Lung (tissue), 12 donors: ENCODE data around the gene ABHD17B. TPM values are rescaled to one million over a fixed set of nuclear protein-coding genes. Genes with fewer than 3 reads are reported as not detected.

Experiments
- ATAC-seq: fragments of 200-7000 bp; cut with Tn5 transposase; one replicate; pipeline ENCODE4 v1.9.1; 2020; ENCODE audit warnings: moderate number of reproducible peaks; ENCODE audit not compliant: insufficient read depth, low FRiP score
- DNase-seq, 3 donors: peaks; one replicate each; pipeline ENCODE4 v3.0.0-alpha.2; 2013 to 2017
- H3K27ac ChIP-seq, 2 donors: one replicate each; pipeline ENCODE4 v1.5.1; 2013; ENCODE audit warnings: mild to moderate bottlenecking in 2 of 2, moderate library complexity in 2 of 2, control low read depth in 1 of 2, inconsistent platforms in 1 of 2, low read depth in 1 of 2, low read length in 1 of 2
- H3K27me3 ChIP-seq, 3 donors: one replicate each; pipeline ENCODE4 v1.5.1; 2013; ENCODE audit warnings: low read length in 2 of 3; ENCODE audit not compliant: control insufficient read depth in 3 of 3, insufficient read depth in 3 of 3
- H3K36me3 ChIP-seq, 4 donors: one replicate each; pipeline ENCODE4 v1.5.1; 2013; ENCODE audit warnings: low read length in 4 of 4, mild to moderate bottlenecking in 1 of 4, moderate library complexity in 1 of 4; ENCODE audit not compliant: control insufficient read depth in 4 of 4, insufficient read depth in 4 of 4
- H3K4me1 ChIP-seq, 5 donors: one replicate each; pipeline ENCODE4 v1.5.1; 2013; ENCODE audit warnings: low read length in 5 of 5, mild to moderate bottlenecking in 2 of 5, moderate library complexity in 1 of 5; ENCODE audit not compliant: control insufficient read depth in 5 of 5, insufficient read depth in 5 of 5
- H3K4me3 ChIP-seq: one replicate; pipeline ENCODE4 v1.5.1; 2013; ENCODE audit warnings: mild to moderate bottlenecking, control low read depth, moderate library complexity
- H3K9ac ChIP-seq, 2 donors: one replicate each; pipeline ENCODE4 v1.5.1; 2013; ENCODE audit warnings: low read length in 2 of 2, control low read depth in 1 of 2; ENCODE audit not compliant: insufficient read depth in 1 of 2
- H3K9me3 ChIP-seq, 4 donors: one replicate each; pipeline ENCODE4 v1.5.1; 2013; ENCODE audit warnings: low read length in 3 of 4, mild to moderate bottlenecking in 1 of 4, moderate library complexity in 1 of 4; ENCODE audit not compliant: control insufficient read depth in 4 of 4, insufficient read depth in 3 of 4
- WGBS, 2 donors: extraction: QIAGEN DNeasy Blood & Tissue Kit; methylation state at CpG; one replicate each; pipeline ENCODE4 v1.1.7; 2013; 5-methylcytosine and 5-hydroxymethylcytosine counted together
- polyA plus RNA-seq, 2 donors: library from polyadenylated mRNA; stranded (reverse); fragments of 200-250 nt; gene quantifications; one replicate each; pipeline ENCODE4 v1.2.1, GENCODE V29; 2013
- total RNA-seq, 2 donors: library from RNA; depleted of rRNA in 1 of 2; stranded (reverse); fragments of >200 nt in 1 of 2; gene quantifications; one replicate each; pipeline ENCODE4 v1.2.1, GENCODE V29; 2014 to 2021
- TF ChIP-seq, protein P1 (sequence below): IDR thresholded peaks from 2 replicates; pipeline ENCODE4 v1.5.1; 2012; ENCODE audit warnings: mild to moderate bottlenecking; ENCODE audit errors: control extremely low read depth, extremely low read depth
- donor health status: control.
- donor health status: control.
- donor health status: Bipolar disorder and iron deficiency.
- donor health status: healthy.
- donor health status: DM: yes; HTN: yes; CAD: no.

ABHD17B gene
- total and polyA plus RNA-seq, 4 donors = 3.2 to 37.7 (median 13.8) TPM

DNA sequence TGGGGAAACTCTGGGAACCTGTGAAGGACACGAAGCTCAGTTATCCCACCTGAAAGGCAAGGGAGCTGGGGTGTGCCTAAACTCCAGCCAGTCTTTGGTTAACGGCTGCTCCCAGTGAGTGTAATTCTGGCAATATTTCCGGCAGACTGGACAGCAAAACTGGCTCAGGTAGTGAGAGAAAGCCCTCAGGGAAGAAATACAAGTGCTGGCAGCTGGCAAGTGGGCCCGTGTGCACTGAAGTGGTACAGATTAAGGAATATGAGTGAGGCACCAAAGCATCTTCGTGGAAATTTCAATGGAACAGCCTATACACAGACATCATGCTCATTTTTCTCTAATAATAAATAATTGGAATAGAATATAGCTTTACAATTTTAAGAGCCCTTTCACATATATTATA, 56.2 kb downstream of the ABHD17B start:
- WGBS, 2 donors = 74 to 85% methylated on average over 5 of the region's 5 CpGs
- no peak overlapping the region for H3K9ac ChIP-seq
- H3K27me3 ChIP-seq = no peaks in the 10 kb centered on the region
- DNase-seq (no peak), ATAC-seq (no peak)
- no peak overlapping the region for H3K27ac ChIP-seq
- no peaks in the 10 kb centered on the region for H3K4me1 ChIP-seq
- no peak overlapping the region for H3K4me3 ChIP-seq
- H3K9me3 ChIP-seq = peaks cover 0 to 12% (median 4%) of the 10 kb centered on the region in 4 donors
- no peaks in the 10 kb centered on the region for H3K36me3 ChIP-seq
- TF ChIP-seq, protein P1, sequence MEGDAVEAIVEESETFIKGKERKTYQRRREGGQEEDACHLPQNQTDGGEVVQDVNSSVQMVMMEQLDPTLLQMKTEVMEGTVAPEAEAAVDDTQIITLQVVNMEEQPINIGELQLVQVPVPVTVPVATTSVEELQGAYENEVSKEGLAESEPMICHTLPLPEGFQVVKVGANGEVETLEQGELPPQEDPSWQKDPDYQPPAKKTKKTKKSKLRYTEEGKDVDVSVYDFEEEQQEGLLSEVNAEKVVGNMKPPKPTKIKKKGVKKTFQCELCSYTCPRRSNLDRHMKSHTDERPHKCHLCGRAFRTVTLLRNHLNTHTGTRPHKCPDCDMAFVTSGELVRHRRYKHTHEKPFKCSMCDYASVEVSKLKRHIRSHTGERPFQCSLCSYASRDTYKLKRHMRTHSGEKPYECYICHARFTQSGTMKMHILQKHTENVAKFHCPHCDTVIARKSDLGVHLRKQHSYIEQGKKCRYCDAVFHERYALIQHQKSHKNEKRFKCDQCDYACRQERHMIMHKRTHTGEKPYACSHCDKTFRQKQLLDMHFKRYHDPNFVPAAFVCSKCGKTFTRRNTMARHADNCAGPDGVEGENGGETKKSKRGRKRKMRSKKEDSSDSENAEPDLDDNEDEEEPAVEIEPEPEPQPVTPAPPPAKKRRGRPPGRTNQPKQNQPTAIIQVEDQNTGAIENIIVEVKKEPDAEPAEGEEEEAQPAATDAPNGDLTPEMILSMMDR = no peak

DNA sequence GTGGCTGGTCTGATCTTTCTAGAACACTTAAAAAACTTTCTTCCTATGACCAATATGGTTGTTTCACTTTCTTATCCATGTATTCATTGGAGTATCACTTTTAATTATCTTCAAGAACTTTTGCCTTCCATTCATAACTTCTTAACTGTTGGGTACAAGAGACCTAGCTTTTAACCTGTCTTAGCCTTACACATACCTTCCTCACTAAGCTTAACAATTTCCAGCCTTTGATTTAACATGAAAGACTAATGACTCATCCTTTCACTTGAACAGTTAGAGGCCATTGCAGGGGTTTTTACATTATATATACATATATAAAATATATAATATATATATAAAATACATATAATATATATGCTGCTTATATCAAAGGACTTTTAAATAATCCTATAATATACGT, 57.9 kb downstream of the ABHD17B start:
- H3K4me1 ChIP-seq = no peaks in the 10 kb centered on the region
- H3K9ac ChIP-seq = no peak overlapping the region
- H3K27me3 ChIP-seq = no peaks in the 10 kb centered on the region
- peaks cover 0 to 3% (median 0%) of the 10 kb centered on the region in 4 donors for H3K9me3 ChIP-seq
- no peak for ATAC-seq
- DNase-seq = no peak
- no peaks in the 10 kb centered on the region for H3K36me3 ChIP-seq
- TF ChIP-seq, protein P1 = no peak
- no peak overlapping the region for H3K27ac ChIP-seq
- no peak overlapping the region for H3K4me3 ChIP-seq
- WGBS, 2 donors = 96 to 98% methylated on average over 1 of the region's 1 CpG

DNA sequence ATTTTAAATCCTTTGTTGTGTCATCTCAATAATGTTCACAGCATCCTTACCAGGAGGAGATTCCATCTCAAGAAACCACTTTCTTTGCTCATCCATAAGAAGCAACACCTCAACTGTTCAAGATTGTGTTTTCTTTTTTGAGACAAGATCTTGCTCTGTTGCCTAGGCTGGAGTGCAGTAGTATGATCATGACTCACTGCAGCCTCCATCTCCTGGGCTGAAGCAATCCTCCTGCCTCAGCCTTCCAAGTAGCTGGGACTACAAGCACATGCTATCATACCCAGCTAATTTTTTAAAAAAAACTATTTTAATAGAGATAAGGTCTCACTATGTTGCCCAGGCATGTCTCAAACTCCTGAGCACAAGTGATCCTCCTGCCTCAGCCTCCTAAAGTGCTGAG, 60.0 kb downstream of the ABHD17B start:
- no peak for ATAC-seq

More for the DNA sequence above, 60.0 kb downstream of the ABHD17B start:
- TF ChIP-seq, protein P1 = no peak
- H3K9ac ChIP-seq = no peak overlapping the region
- H3K27ac ChIP-seq = no peak overlapping the region
- H3K9me3 ChIP-seq = peaks cover 0 to 3% (median 0%) of the 10 kb centered on the region in 4 donors
- H3K27me3 ChIP-seq = no peaks in the 10 kb centered on the region
- no peaks in the 10 kb centered on the region for H3K4me1 ChIP-seq
- no peak overlapping the region for H3K4me3 ChIP-seq
- DNase-seq = no peak
- H3K36me3 ChIP-seq = no peaks in the 10 kb centered on the region
